HL-60/S4 treated with retinoic acid at 250 ng/mL for 4 days and 3 days (cell line): ENCODE data around the gene CAPZA1.

Source experiments
- in situ Hi-C: fragments of 300-500 bp; cut with MboI; formaldehyde crosslinking; loops from 2 replicates; pipeline ENCODE4 v1.7.0; 2022; ENCODE audit warnings: low sequenced_read_pairs

The CAPZA1 gene

GRCh38 chr1:112712191-112712590, 92.6 kb downstream of the CAPZA1 start:
- in situ Hi-C loops, result loop anchor here (25.0 kb wide), 2 partner anchors 325 kb away; partner anchors contain the start of gene CTTNBP2NL

- in situ Hi-C loops, result loop anchor here (25.0 kb wide), 2 partner anchors 325 kb away; partner anchors contain the start of gene CTTNBP2NL
Measured at GRCh38 chr1:112712701-112713128, 93.1 kb downstream of the CAPZA1 start.

GRCh38 chr1:112713466-112714312, 94.1 kb downstream of the CAPZA1 start:
- in situ Hi-C loops, result loop anchor here (25.0 kb wide), 2 partner anchors 324 to 326 kb away; partner anchors contain the start of gene CTTNBP2NL

GRCh38 chr1:112714313-112715263, 95.0 kb downstream of the CAPZA1 start:
- in situ Hi-C loops, result loop anchor here (25.0 kb wide), 2 partner anchors 323 to 327 kb away; partner anchors contain the start of gene CTTNBP2NL

- in situ Hi-C loops, result loop anchor here (25.0 kb wide), 2 partner anchors 322 to 328 kb away; partner anchors contain the start of gene CTTNBP2NL
Measured at GRCh38 chr1:112715264-112716053, 95.8 kb downstream of the CAPZA1 start, which contains the start of gene PPM1J. Gene PPM1J, minus strand, starts transcription at chr1:112715332. Its CDS starts 31 bp downstream, at chr1:112715301.

- in situ Hi-C loops, result loop anchor here (25.0 kb wide), 2 partner anchors 321 to 329 kb away; partner anchors contain the start of gene CTTNBP2NL
Measured at GRCh38 chr1:112716133-112716720, 96.6 kb downstream of the CAPZA1 start.

GRCh38 chr1:112717263-112717873, 97.7 kb downstream of the CAPZA1 start:
- in situ Hi-C loops, result loop anchor here (25.0 kb wide), 2 partner anchors 320 to 330 kb away; partner anchors contain the start of gene CTTNBP2NL

GRCh38 chr1:112718691-112719418, 99.2 kb downstream of the CAPZA1 start:
- in situ Hi-C loops, result loop anchor here (25.0 kb wide), 2 partner anchors 318 to 332 kb away; partner anchors contain the start of gene CTTNBP2NL

- in situ Hi-C loops, result loop anchor here (25.0 kb wide), 2 partner anchors 318 to 332 kb away; partner anchors contain the start of gene CTTNBP2NL
Measured at GRCh38 chr1:112719706-112720105, 100.1 kb downstream of the CAPZA1 start.

GRCh38 chr1:112720800-112721199, 101.2 kb downstream of the CAPZA1 start:
- in situ Hi-C loops, result loop anchor here (25.0 kb wide), 2 partner anchors 317 to 333 kb away; partner anchors contain the start of gene CTTNBP2NL
